ENCODE results near the gene MYO1H.

The MYO1H gene

DNA sequence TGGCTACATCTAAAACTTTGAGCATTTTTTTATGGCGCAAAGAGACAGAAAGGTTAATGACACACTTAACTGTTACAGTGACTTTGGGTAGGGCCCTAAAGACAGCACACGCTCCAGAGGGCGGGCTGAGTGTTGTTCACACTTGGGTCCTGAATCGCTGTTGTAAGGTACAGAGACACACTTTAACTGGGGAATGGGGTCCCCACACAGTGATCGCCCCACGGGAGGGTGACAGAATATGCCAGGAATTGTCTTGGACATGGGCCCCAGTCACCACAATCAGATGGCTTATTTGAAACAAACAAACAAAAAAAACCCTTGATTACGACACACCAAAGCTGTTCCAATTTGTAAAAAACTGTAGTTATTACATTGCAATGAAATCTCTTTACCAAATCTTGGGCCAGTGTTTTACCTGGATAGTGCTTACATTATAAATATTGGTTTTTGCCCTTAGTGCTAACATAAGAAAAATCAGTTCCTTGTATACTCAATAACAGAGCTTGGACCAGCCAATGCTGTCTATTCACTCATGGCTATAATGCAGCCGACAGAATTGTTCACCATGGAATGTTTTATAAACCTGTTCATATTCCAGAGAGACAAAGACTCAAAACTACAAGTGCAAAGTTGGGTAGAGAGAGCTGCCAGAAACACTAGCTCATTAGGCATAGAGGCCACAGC, 101.1 kb downstream of the MYO1H start:
- no peak for DNase-seq (ENCODE audit: low read depth, low spot score)

DNA sequence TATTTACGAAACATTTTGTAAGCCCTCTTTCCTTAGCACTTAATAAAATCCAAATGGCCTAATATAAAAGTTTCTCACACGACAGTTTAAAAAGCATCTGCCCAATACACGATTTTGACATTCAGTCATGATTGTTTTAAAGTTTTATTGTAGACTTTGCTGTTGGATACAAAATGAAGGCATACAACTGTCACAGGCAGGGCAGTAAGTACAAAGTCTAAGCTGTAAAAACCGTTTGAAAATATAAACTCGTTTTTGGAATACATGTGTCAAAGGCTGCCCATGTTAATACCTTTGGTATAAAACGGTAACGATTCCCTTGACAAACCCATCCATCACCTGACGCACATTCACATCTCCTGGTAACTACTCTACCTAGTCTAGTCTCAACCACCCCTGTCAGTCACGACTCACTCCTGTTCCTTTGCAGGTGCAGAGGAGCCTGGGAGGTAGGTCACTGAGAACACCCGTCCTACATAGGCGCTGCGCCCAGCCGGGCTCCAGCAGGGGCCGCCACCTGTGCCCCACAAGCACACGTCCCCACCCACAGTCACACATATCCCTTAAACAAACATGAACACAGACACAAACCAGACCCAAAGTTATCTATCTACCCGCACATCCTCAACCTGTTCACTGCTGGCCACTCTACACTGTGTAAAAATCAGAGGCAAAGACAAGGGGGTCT, 102.3 kb downstream of the MYO1H start:
- DNase-seq (ENCODE audit: low read depth, low spot score), result no peak

DNA sequence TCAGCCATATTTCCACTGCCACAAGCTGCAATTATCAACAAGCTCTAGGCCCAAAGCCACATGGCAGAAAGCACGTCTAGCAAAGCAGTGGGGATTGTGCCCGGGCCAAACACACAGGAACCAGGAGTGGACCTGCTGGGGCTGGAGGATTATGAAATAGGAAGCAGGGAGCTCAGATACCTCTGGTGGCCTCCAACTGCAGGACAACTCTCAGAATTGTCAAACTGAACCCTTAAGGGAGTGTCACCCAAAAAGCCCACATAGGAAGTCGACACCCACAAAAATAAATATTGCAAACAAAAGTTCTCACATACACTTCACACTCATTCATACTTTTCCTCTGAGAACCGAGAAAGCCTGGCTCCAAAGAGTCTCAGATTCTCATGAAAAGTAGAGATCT, 103.3 kb downstream of the MYO1H start:
- DNase-seq (ENCODE audit: low read depth, low spot score), result no peak

DNA sequence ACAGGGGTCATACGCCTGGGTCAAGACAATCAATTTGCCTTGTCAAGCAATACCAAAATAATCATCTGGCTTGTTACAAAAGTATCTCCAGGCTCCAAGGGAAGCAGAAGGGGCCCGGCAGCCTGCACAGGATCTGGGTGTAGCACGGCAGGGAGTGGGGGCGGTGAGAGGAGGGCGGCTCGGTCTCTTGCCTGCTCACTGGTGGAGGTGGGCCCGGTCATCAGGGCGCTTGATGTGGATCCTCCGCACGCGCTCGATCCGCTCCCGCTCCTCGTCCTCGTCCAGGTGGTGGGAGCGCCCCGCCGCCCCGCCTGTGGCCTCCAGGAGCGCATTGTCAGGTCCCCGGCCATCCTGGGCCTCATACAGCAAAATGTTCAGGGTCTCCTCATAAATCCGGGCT, 103.7 kb downstream of the MYO1H start:
- DNase-seq (ENCODE audit: low read depth, low spot score), result no peak

DNA sequence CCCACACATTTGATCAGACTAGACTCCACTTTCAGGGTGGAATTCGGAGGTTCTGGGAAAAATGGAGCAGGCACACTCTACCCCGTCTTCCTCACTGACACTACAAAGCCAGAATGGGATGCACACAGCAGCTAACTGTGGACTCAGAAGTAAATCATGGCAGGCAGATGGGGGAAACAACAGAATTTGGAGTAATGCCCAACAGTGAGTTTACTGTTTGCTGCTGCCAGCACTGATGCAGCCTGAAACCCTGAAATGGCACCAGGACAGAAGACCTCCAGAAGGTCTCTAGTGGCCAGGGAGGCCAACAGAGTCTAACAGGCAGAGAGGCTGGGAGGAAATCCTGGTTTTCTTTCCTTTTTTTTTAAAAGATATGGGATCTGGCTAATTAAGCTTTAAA, 104.8 kb downstream of the MYO1H start:
- DNase-seq (ENCODE audit: low read depth, low spot score), result no peak

DNA sequence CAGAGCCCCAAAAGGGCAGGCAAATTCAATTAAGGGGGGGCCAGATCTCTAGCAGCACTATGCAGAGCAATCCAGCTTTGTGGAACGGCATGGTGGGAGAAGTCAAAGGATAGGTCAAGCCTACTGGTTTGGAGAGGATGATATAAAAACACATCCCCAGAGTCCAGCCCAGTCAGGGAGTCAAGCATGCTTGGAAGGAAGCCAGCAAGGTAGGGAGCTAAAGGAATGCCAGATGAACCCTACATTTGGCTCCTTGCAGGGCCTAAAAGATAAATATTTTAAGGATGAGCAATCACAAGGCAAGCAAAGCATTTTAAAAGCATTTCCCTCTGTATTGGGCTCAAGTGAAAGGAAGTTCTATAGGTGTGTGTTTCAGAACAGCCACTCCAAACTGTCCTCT, 108.0 kb downstream of the MYO1H start:
- no peak for DNase-seq (ENCODE audit: low read depth, low spot score)

DNA sequence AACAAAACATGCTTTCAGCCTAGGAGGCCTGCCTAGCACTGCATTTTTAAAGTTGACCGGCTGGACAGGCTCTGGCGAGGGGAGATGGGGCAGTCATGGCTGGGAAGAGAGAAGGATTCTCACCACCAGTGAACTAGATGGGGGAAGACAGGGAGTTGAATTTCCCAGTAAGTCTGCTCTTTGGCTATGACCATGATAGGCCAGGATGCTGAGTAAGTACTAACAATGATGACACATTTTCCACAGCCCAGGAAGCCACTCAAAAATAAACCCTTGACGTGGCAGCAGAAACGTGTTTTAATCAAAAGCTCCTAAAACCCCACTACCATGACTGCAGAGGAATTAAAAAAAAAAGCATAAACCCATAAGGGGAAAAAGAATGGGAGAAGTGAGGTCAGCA, 110.4 kb downstream of the MYO1H start:
- no peak for DNase-seq (ENCODE audit: low read depth, low spot score)

DNA sequence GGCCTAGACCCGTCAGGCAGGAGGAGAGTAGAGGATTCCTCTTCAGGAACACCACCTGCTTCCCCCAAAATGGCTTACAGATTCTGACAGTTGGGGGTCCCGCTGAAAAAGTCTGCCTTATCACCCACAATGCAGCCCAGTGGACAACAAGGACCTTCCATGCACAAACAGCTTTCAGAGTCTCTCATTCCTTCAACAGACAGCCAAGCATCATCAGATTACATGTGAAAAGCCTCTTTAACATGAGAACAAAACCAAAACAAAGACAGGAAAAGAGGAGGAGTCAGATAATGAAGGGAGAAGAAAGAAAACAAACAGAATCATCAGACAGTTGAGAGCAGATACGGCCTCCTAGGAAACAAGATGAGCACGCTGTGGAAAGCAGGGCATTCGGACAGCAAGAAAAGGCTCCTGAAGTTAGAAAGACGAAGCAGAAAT, 111.1 kb downstream of the MYO1H start:
- no peak for DNase-seq (ENCODE audit: low read depth, low spot score)

DNA sequence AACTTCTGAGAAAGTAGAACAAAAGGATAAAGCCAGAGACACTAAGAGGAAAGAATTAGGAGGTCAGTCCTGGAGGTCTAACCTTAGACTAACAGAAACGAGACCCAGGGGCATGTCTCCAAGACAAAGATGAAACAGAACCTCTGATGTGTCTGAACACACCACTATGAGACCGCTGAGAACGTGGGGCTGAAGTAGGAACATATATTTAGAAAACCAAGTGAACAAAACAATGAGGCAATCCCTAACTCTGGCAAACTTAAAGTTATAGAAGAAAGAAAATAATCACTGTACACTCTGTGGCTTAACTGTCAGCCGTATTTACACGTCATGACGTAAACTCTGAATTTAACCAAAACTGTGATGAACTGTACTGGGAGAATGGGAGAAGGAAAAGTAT, 111.5 kb downstream of the MYO1H start:
- no peak for DNase-seq (ENCODE audit: low read depth, low spot score)

DNA sequence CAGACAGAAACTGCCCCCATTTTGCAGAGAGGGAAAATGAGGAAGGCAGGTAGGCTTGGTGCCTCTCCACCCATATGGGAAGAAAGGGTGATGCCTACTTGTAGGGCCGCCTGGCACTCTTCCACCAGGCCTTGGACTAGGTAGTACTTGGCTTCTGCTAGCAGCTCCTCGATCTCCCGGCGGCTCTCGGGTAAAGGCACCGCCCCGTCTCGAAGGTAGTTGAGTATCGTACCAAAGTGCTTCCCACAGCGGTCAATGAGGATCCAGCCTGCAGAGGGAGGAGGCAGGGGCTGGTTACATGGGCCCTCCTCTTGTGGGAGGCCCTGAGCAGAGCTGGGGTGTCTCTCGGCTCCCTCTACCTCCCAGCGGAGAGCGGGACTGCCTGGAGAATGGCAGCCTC, 112.8 kb downstream of the MYO1H start:
- no peak for DNase-seq (ENCODE audit: low read depth, low spot score)

DNA sequence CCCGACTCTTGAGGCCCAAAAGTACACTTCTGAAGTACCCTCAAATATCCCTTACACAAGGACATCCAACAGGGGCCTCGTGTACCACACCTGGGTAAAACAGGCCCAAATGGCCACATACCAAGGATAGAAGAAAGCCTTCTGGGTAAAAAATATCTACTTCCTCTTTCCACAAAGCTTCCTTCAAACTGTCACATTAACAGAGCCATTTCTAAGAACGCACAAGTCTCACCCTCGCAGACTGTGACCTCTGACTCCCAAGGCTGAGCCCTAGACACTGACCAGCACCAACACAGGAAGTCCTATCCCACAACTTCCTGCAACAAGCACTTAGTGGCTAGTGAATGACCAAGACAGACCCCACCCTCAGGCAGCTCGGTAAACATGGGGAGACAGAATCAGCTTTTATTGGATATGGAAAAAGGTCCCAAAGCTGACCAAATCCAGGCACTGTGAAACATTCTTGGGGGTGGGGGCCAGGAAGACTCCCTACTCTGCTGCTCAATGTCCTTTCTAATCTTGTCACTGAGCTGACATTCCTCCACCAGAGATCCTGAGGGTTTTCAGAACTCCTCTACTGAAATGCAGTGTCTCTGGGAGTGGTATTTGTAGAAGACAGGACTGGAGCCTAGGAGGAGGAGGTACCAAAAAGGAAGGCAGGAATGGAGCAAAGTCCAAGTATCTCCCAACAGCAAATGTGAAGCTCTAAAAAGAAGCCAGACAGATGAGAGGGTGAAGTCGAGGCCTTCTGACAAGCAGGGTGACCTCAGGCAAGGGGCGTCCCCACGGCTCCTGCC, 113.5 kb downstream of the MYO1H start:
- DNase-seq (ENCODE audit: low read depth, low spot score), result no peak

DNA sequence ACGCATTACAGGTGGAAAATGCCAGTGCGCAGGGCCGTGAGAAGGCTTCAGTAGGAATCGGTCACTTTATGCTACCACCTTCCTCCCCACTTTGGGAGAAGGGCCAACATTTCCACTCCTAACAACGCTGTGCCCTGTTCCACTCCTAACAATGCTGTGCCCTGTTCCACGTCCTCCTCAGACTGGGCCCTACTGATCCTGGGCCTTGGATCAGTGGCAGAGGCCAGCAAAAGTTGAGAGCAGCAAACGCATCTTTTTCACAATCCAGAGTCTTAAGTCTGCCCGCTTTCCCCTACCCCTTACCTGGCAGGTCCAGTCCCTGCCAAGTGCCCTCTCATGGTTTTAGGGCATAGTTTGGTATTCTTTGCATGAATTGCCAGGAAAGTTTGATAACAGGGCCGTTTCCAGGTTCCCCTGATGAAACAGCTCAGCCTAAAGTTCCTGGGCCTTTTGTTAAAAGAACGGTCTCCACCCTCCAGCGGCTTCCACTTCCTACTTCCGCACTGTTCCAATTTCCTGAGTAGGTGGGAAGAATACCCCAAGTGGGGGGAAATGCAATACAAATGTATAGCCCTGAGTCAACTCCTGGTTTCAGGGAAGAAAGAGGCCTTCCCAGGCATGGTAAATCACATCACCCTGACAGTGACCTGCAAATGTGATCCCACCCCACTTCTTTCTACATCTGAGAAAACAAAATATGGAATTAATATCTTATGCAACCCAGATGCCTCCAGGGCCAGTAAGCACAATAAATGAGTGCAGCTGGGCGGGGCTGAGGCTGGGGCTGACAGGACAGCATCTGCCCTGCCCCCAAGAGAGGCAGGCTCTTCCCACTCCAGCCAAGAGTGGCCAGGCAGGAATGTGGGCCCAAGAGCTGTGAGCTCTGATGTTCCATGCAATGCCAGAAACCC, 114.4 kb downstream of the MYO1H start:
- DNase-seq (ENCODE audit: low read depth, low spot score), result no peak

DNA sequence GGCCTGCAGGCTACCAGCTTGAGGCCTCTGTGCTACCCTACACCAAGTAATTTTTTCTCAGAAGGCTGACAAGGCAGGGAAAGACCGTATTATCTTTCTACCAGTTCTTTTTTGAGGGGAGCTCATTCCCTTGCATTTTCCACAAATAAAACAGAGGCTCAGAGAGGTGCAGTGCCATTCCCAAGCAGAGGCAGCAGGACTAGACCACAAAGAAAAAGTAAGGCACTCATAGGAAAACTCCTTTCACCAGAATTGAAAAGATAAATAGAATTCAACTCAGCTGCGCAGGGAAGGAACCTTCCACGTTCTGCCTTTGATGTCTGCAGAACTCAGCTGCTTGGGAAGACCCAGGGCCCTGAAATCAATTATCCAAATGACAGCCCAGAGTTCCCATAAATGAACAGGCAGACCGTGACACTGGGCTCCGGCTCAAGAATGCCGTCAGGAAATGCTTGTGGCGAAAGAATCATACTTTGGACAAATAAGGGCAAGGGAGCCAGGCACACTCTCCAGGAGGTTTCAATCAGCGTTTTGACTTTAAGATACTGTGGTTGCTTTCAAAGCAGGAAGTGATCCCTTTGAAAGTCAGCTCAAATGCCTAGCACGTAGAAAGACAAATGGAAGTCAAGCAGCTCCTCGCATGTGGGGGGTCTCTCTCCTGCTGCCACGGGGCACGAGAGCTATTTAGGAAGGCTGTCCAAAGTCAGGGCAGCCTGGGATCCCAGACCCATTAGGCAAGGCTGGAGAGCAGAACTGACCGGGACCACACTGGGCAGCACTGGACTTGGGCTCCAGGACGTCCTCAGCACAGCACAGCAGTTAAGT, 115.4 kb downstream of the MYO1H start:
- DNase-seq (ENCODE audit: low read depth, low spot score), result no peak

DNA sequence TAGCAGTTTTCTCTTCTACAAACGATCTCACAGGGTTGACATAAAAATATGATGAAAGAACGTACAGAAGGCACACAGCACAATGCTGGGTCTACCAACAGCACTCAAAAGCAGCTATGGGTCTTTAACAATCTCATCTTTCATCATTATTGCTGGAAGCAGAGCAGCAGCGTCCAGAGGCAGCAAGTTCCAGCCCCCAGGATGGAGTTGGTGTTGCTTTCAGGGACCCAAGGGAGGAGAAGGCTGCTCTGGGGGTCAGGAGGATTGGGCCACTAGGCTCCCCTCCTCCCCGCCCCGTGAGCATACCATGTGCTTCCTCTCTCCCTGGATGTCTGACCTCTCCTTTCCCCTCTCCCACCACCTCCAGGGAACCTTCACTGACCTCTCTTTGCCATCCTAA, 116.1 kb downstream of the MYO1H start:
- DNase-seq (ENCODE audit: low read depth, low spot score), result no peak

DNA sequence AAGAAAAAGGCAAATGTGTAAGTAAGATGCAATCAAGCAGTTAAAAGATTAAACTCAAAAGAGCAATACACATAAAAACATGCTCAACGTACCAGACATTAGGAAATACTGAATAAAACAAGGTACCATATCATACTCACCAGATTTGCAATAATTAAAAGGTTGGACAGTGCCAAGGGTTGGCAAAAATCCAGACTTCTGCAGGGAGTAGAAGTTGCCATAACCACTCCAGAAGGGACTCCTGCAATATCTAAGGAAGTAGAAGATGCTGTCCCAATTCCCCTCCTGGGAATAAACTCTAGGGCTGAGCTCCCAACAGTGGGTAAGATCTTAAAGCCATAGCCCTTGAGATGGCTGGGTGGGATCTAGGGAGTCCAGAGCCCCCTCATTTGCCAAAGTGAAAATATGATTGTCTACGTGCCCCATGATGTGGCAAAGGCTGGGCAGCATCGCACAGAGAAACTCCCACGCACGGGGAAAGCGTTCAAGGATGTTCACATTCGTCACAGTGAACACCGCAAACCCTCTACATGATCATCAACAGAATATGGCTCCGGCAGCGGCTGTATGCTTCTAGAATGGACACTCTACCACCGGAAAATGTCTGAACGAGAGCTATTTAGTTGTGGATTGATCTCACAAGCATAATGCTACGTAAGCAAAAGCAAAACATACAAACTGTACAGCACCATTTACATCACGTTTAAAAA, 117.1 kb downstream of the MYO1H start:
- no peak for DNase-seq (ENCODE audit: low read depth, low spot score)

DNA sequence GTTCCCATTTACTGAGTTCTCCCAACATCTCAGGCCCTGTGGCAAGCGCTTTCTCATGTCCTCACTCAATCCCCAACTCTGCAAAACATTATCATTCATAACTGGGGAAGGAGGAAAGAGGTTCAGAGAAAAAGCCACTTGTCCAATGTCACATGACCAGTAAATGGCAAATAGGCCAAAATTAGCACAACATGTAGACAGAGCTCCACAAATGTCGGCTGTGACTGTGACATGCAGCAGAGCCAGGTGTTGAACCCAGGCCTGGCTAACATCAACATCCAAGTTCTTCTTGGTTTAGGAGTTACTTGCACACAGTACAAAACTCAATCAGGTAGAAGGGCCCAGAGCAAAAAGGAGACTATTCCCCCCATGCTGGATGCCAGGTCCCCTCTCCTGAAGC, 118.6 kb downstream of the MYO1H start:
- no peak for DNase-seq (ENCODE audit: low read depth, low spot score)

DNA sequence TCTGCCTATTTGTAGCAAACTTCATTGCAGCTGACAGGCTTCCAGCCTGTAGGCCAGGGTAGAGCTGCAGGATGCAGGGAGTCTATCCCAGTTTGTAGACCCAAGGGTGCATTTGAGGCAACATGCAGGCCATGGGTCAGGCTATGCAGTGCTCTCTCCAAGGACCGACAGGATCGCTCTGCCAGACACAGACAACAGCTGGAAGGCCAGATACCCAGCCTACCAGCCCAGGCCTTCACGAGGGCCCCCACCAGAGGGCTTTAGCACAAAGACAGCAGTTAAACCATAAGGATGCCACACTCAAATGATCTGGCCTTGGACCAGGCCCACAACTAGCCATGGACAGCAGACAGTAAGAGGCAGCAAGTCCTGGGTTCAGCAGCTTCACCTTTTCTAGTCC, 119.1 kb downstream of the MYO1H start:
- no peak for DNase-seq (ENCODE audit: low read depth, low spot score)

DNA sequence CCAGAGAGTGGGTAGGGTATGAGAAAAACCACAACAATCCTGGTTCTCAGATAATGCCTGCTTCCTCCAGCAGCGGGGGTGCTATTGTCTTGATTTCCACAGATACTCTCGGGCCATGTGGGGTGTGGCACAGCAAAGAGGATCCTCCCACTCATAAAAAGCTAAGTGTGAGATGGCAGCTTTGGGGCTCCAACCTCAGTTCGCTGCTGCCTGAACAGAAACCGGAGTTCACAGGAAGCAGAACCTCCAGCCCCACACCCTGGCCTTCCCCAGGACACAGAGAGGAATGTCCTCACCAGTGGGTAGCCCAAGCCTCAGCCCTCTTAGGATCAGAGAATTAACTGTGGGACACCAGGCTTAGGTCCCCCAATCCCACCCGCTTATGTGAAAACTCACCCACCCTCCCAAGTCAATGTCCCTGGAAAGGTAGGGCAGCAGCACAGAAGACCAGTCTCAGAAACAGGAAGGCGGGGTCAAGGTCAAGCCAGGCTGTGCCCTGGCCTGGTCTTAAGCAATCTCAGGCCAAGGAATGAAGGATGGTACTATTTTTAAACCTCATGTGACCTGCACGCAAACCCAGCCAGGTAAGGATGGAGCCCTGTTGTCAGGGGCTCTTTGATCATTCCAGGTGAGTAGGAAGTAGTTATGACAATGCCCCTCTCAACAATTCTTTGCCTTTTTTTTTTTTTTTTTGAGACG, 120.4 kb downstream of the MYO1H start:
- no peak for DNase-seq (ENCODE audit: low read depth, low spot score)

DNA sequence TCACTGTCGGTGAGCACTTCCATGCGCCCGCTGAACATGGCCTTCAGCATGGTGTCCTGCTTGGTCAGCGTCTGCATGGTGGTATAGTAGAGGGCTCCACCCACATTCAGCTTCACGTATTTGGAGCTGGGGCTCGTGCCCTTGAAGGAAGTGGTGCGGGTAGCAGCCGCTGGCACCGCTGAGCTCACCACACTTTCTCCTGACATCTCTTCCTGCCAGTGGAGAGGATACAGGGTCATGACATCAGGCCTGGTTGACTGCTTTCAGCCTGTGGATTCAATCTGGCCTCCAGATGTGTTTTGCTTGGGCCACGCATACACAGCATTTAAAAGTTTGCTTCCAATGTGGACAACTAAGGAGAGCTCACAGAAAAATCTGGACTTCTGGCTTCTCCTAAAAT, 121.8 kb downstream of the MYO1H start:
- no peak for DNase-seq (ENCODE audit: low read depth, low spot score)

DNA sequence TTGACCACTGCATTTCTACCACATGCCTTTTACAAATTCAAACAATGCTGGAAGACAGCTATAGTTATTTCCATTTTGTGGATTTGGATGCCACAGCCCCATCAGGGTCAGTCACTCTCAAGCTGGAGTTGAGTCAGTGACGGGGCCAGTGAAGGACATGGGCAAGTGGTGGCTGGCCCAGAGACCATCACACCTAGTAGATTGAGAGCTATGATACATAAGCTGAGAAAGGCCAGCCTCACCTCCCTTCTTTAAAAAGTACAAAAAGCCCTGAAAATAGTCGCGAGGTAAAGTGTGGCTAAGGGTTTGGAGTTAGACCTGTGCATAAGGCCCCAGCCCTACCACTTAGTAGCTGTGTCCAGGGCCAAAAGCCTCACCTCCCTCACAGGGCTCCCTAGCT, 125.3 kb downstream of the MYO1H start:
- no peak for DNase-seq (ENCODE audit: low read depth, low spot score)
